ENCODE measurements around the gene CUL3. TPM values are rescaled to one million over a fixed set of nuclear protein-coding genes. Genes with fewer than 3 reads are reported as not detected.

The CUL3 gene
- total and polyA plus RNA-seq, 2 of the 13 experiments (the other 11 are each of a cell fraction or from before 2014, with no cell fraction given), result 33.2 to 62.3 TPM

GRCh38 chr2:224438726-224439125 is 146.4 kb downstream of the CUL3 start (continued):
- no peak for TF ChIP-seq ATF5 (CRISPR knock-in tag; IDR thresholded peaks at IDR 0.05; ENCODE audit: low read depth)
- no peak for TF ChIP-seq ZNF614 (CRISPR knock-in tag; IDR thresholded peaks at IDR 0.05; ENCODE audit: borderline replicate concordance)
- no peak for TF ChIP-seq ZNF629 (CRISPR knock-in tag; conservative IDR thresholded peaks at IDR 0.05)
- no peak for TF ChIP-seq ZNF407 (CRISPR knock-in tag; IDR thresholded peaks at IDR 0.05; ENCODE audit: not compliant biosample characterization)
- TF ChIP-seq ARNTL (CRISPR knock-in tag; IDR thresholded peaks at IDR 0.05), result no peak
